ENCODE results near the gene SDK2.

SDK2 gene

GRCh38 chr17:73289549-73290254 is 354.5 kb downstream of the SDK2 start:
- DNase-seq: no peak

- DNase-seq: no peak
Measured at GRCh38 chr17:73288534-73289302, 355.5 kb downstream of the SDK2 start.

GRCh38 chr17:73286863-73287296 is 357.4 kb downstream of the SDK2 start:
- no peak for DNase-seq

GRCh38 chr17:73285916-73286862 is 358.1 kb downstream of the SDK2 start:
- no peak for DNase-seq

GRCh38 chr17:73285603-73285908 is 358.7 kb downstream of the SDK2 start:
- DNase-seq: no peak

- no peak for DNase-seq
Measured at GRCh38 chr17:73284906-73285602, 359.2 kb downstream of the SDK2 start.

All from activated CD4-positive, alpha-beta T cell treated with anti-CD3 and anti-CD28 coated beads, Interleukin-2, amount 50 U/mL, for 1 hour (primary cell).